GM21367 (cell line): Measurements from ENCODE around the gene DDX42.
A peak's percentile ranks its signal among the peaks of the same experiment; 100 is the strongest.

ENCODE experiments used
- ATAC-seq: cut with Tn5 transposase; IDR thresholded peaks from one replicate; pipeline ENCODE4 v1.9.1; 2021; ENCODE audit not compliant: unreplicated experiment

DDX42 gene

GRCh38 chr17:63820963-63821561, 47.1 kb downstream of the DDX42 start:
- ATAC-seq: no peak

GRCh38 chr17:63821804-63822203, 47.8 kb downstream of the DDX42 start:
- no peak for ATAC-seq

- ATAC-seq: no peak
Measured at GRCh38 chr17:63822537-63822936, 48.6 kb downstream of the DDX42 start.

GRCh38 chr17:63823659-63824331, 49.8 kb downstream of the DDX42 start:
- ATAC-seq: no peak

- ATAC-seq: no peak
Measured at GRCh38 chr17:63824362-63824761, 50.4 kb downstream of the DDX42 start.

- no peak for ATAC-seq
Measured at GRCh38 chr17:63826468-63827001, 52.6 kb downstream of the DDX42 start.

GRCh38 chr17:63827002-63827800, 53.2 kb downstream of the DDX42 start, which contains the start of the genes FTSJ3 and PSMC5:
TSS of gene FTSJ3 (minus strand) at chr17:63827663. CDS start at chr17:63826902, 761 bp downstream.
TSS of gene PSMC5 (plus strand) at chr17:63827431. CDS start at chr17:63827491, 60 bp downstream.
- peak; percentile 75 for ATAC-seq

GRCh38 chr17:63827801-63828221, 53.8 kb downstream of the DDX42 start:
- no peak for ATAC-seq

- ATAC-seq: no peak
Measured at GRCh38 chr17:63828936-63829335, 55.0 kb downstream of the DDX42 start.

- no peak for ATAC-seq
Measured at GRCh38 chr17:63830278-63830677, 56.3 kb downstream of the DDX42 start.

GRCh38 chr17:63830904-63831491, 57.0 kb downstream of the DDX42 start:
- ATAC-seq: no peak

GRCh38 chr17:63831505-63831904, 57.5 kb downstream of the DDX42 start:
- no peak for ATAC-seq

GRCh38 chr17:63832014-63832413, 58.0 kb downstream of the DDX42 start:
- ATAC-seq: no peak

GRCh38 chr17:63832455-63832854, 58.5 kb downstream of the DDX42 start:
- ATAC-seq: no peak

GRCh38 chr17:63833026-63833740, 59.2 kb downstream of the DDX42 start:
- ATAC-seq: no peak

- no peak for ATAC-seq
Measured at GRCh38 chr17:63833741-63834373, 59.9 kb downstream of the DDX42 start.

GRCh38 chr17:63834431-63835166, 60.6 kb downstream of the DDX42 start:
- ATAC-seq: peak; percentile 43

GRCh38 chr17:63835167-63835720, 61.3 kb downstream of the DDX42 start:
- ATAC-seq: no peak

GRCh38 chr17:63836811-63837210, 62.8 kb downstream of the DDX42 start:
- ATAC-seq: no peak
